DND-41 (cell line): Measurements from ENCODE around the gene CALR.
A peak's percentile ranks its signal among the peaks of the same experiment; 100 is the strongest.

Source experiments
- ATAC-seq: fragments of 200-7000 bp; cut with Tn5 transposase; 3 replicates; pipeline ENCODE4 v1.9.1; 2021; ENCODE audit warnings: low read depth; ENCODE audit not compliant: insufficient read depth
- DNase-seq: peaks from one replicate; pipeline ENCODE4 v3.0.0-alpha.2; 2020
- H2AFZ ChIP-seq: 2 replicates; pipeline ENCODE4 v1.6.0; 2012; ENCODE audit warnings: low read depth, low read length
- H3K27ac ChIP-seq: 2 replicates; pipeline ENCODE4 v1.5.1; 2012; ENCODE audit warnings: low read length, inconsistent platforms
- H3K27me3 ChIP-seq: fragments of 200-600 bp; sonication (generic); 2 replicates; pipeline ENCODE4 v1.6.0; 2012; ENCODE audit warnings: low read length, mild to moderate bottlenecking, inconsistent platforms; ENCODE audit not compliant: insufficient read depth, poor library complexity
- H3K36me3 ChIP-seq: 2 replicates; pipeline ENCODE4 v1.5.1; 2012; ENCODE audit warnings: low read length, inconsistent platforms; ENCODE audit not compliant: insufficient read depth
- H3K4me1 ChIP-seq: 2 replicates; pipeline ENCODE4 v1.5.1; 2012; ENCODE audit warnings: mild to moderate bottlenecking, low read length; ENCODE audit not compliant: insufficient read depth
- H3K4me2 ChIP-seq: 2 replicates; pipeline ENCODE4 v1.6.0; 2012; ENCODE audit warnings: mild to moderate bottlenecking, moderate library complexity, low read length, inconsistent platforms; ENCODE audit not compliant: insufficient read depth
- H3K4me3 ChIP-seq, 2 experiments: fragments of 200-600 bp in 1 of 2; shearing (Covaris generic) in 1 of 2; 2 replicates each; pipeline ENCODE4 v1.5.1; 2012 to 2016; ENCODE audit warnings: inconsistent platforms in 2 of 2, low read length in 2 of 2, mild to moderate bottlenecking in 2 of 2, low read depth in 1 of 2, moderate library complexity in 1 of 2
- H3K79me2 ChIP-seq: 2 replicates; pipeline ENCODE4 v1.6.0; 2012; ENCODE audit warnings: low read length, inconsistent platforms; ENCODE audit not compliant: insufficient read depth
- H3K9ac ChIP-seq: 2 replicates; pipeline ENCODE4 v1.6.0; 2012; ENCODE audit warnings: low read depth, mild to moderate bottlenecking, inconsistent platforms, low read length, moderate library complexity
- H3K9me3 ChIP-seq: 2 replicates; pipeline ENCODE4 v1.5.1; 2012; ENCODE audit warnings: low read length, moderate library complexity, mild to moderate bottlenecking, inconsistent platforms; ENCODE audit not compliant: insufficient read depth, severe bottlenecking
- H4K20me1 ChIP-seq: 2 replicates; pipeline ENCODE4 v1.6.0; 2012; ENCODE audit warnings: low read length; ENCODE audit not compliant: insufficient read depth
- EZH2 ChIP-seq: IDR thresholded peaks from 3 replicates; pipeline ENCODE4 v1.6.1; 2012; ENCODE audit warnings: borderline replicate concordance, low read depth, mild to moderate bottlenecking, moderate library complexity, low read length, inconsistent platforms; ENCODE audit not compliant: severe bottlenecking
- TF ChIP-seq, protein P1 (sequence below): IDR thresholded peaks from 2 replicates; pipeline ENCODE4 v1.5.1; 2012; ENCODE audit warnings: borderline replicate concordance, low read length, moderate library complexity, mild to moderate bottlenecking; ENCODE audit not compliant: poor library complexity, severe bottlenecking; ENCODE audit errors: extremely low read depth

Gene CALR

GRCh38 chr19:12987190-12987589 is 48.8 kb downstream of the CALR start:
- Histone ChIP-seq H2AFZ (no peak overlapping the region), H3K27me3 (peaks cover 4% of the 10 kb centered on the region), H3K9ac (no peak overlapping the region), H3K27ac (no peak overlapping the region), H3K4me2 (no peak overlapping the region), H3K9me3 (no peaks in the 10 kb centered on the region), H3K36me3 (no peaks in the 10 kb centered on the region), H4K20me1 (no peaks in the 10 kb centered on the region), H3K4me1 (peaks cover 9% of the 10 kb centered on the region), H3K79me2 (no peaks in the 10 kb centered on the region), H3K4me3 (no peak overlapping the region)
- ATAC-seq = no peak
- no peak for TF ChIP-seq EZH2
- TF ChIP-seq, protein P1, sequence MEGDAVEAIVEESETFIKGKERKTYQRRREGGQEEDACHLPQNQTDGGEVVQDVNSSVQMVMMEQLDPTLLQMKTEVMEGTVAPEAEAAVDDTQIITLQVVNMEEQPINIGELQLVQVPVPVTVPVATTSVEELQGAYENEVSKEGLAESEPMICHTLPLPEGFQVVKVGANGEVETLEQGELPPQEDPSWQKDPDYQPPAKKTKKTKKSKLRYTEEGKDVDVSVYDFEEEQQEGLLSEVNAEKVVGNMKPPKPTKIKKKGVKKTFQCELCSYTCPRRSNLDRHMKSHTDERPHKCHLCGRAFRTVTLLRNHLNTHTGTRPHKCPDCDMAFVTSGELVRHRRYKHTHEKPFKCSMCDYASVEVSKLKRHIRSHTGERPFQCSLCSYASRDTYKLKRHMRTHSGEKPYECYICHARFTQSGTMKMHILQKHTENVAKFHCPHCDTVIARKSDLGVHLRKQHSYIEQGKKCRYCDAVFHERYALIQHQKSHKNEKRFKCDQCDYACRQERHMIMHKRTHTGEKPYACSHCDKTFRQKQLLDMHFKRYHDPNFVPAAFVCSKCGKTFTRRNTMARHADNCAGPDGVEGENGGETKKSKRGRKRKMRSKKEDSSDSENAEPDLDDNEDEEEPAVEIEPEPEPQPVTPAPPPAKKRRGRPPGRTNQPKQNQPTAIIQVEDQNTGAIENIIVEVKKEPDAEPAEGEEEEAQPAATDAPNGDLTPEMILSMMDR = no peak
- DNase-seq = no peak

- peak; percentile 48 for DNase-seq
- Histone ChIP-seq H3K9me3 (no peaks in the 10 kb centered on the region), H3K4me2 (no peak overlapping the region), H3K4me3 (no peak overlapping the region), H4K20me1 (no peaks in the 10 kb centered on the region), H3K27ac (no peak overlapping the region), H3K79me2 (no peaks in the 10 kb centered on the region), H2AFZ (no peak overlapping the region), H3K36me3 (no peaks in the 10 kb centered on the region), H3K9ac (no peak overlapping the region), H3K27me3 (peaks cover under 1% of the 10 kb centered on the region), H3K4me1 (peaks cover 9% of the 10 kb centered on the region)
- no peak for ATAC-seq
- TF ChIP-seq, protein P1 = no peak
- TF ChIP-seq EZH2 = no peak
Observed at GRCh38 chr19:12987781-12988180, 49.4 kb downstream of the CALR start.

DNA sequence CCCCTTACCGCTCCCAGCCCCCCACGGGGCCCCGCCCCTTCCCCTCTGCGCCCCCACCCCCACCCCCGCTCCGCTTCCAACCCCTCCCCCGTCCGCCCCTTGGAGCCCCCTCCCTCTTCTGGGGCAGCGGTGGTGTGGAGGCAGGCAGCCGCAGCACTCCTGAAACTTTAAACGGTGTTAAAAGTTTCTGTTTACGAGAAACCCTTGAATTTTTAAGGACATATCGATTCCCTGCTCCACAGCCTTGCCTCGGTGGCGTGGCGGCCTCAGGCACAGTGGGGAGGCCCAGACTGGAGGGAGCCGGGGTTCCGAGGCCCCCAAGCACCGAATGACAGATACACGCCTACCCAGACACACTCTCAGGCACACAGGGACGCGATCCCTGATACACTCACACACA is 52.0 kb downstream of the CALR start:
- Histone ChIP-seq H3K9ac (no peak overlapping the region), H3K27ac (no peak overlapping the region), H3K27me3 (peaks cover 6% of the 10 kb centered on the region), H2AFZ (no peak overlapping the region), H3K36me3 (no peaks in the 10 kb centered on the region), H3K4me3 (no peak overlapping the region), H4K20me1 (no peaks in the 10 kb centered on the region), H3K79me2 (peaks cover 4% of the 10 kb centered on the region; the same call in 1 of the 2 replicates), H3K4me1 (peaks cover 8% of the 10 kb centered on the region), H3K9me3 (no peaks in the 10 kb centered on the region), H3K4me2 (no peak overlapping the region)
- no peak for TF ChIP-seq EZH2
- TF ChIP-seq, protein P1 = no peak
- DNase-seq = no peak
- no peak for ATAC-seq

DNA sequence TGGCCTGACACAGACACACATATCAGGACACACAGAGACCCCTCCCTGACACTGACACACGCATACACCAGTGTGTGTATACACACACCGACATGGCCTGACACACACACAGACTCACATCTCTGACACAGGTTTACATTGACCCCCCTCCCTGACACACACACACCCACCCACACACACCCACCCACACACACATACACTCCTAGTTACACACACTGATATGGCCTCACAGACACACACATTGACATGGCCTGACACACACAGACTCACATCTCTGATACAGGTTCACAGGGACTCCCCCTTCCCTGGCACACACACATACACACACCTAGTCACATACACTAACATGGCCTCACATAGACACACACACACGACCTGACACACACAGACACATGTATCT is 52.4 kb downstream of the CALR start:
- Histone ChIP-seq H4K20me1 (no peaks in the 10 kb centered on the region), H2AFZ (no peak overlapping the region), H3K4me1 (peaks cover 9% of the 10 kb centered on the region), H3K79me2 (peaks cover 4% of the 10 kb centered on the region; the same call in 1 of the 2 replicates), H3K36me3 (no peaks in the 10 kb centered on the region), H3K4me2 (no peak overlapping the region), H3K27me3 (peaks cover 6% of the 10 kb centered on the region), H3K9me3 (no peaks in the 10 kb centered on the region), H3K27ac (no peak overlapping the region), H3K9ac (no peak overlapping the region), H3K4me3 (no peak overlapping the region)
- ATAC-seq (no peak), DNase-seq (no peak)
- TF ChIP-seq, protein P1 = no peak
- no peak for TF ChIP-seq EZH2
